GM23338 (cell line): ENCODE data around the gene THAP8. TPM values are rescaled to one million over a fixed set of nuclear protein-coding genes. Genes with fewer than 3 reads are reported as not detected.

Experiments used
- ATAC-seq: fragments of 200-7000 bp; cut with Tn5 transposase; 3 replicates; pipeline ENCODE4 v1.9.1; 2020
- DNase-seq: peaks from one replicate; pipeline ENCODE4 v3.0.0-alpha.2; 2015; ENCODE audit warnings: low spot score
- H2AFZ ChIP-seq: fragments of 200-600 bp; sonication (generic); 2 replicates; pipeline ENCODE4 v1.8.0; 2016; ENCODE audit warnings: antibody characterized with exemption, mild to moderate bottlenecking, moderate library complexity
- H3F3A ChIP-seq: fragments of 200-600 bp; sonication (generic); replicated peaks from 2 replicates; pipeline ENCODE4 v1.8.0; 2017; ENCODE audit warnings: antibody characterized with exemption, mixed run types, low read depth
- H3K27ac ChIP-seq: fragments of 200-600 bp; sonication (generic); 2 replicates; pipeline ENCODE4 v1.6.1; 2016; ENCODE audit warnings: low read depth
- H3K27me3 ChIP-seq: fragments of 200-600 bp; sonication (generic); 2 replicates; pipeline ENCODE4 v1.8.0; 2016; ENCODE audit warnings: mild to moderate bottlenecking, mixed run types, moderate library complexity; ENCODE audit not compliant: insufficient read depth
- H3K36me3 ChIP-seq: fragments of 200-600 bp; sonication (generic); 2 replicates; pipeline ENCODE4 v1.8.0; 2016; ENCODE audit warnings: mild to moderate bottlenecking; ENCODE audit not compliant: insufficient read depth
- H3K4me1 ChIP-seq: fragments of 200-600 bp; sonication (generic); 2 replicates; pipeline ENCODE4 v1.8.0; 2016; ENCODE audit warnings: mild to moderate bottlenecking, moderate library complexity; ENCODE audit not compliant: insufficient read depth
- H3K4me2 ChIP-seq: fragments of 200-600 bp; sonication (generic); 2 replicates; pipeline ENCODE4 v1.7.1; 2017; ENCODE audit warnings: mixed run types
- H3K4me3 ChIP-seq: fragments of 200-600 bp; sonication (generic); 2 replicates; pipeline ENCODE4 v1.6.1; 2016; ENCODE audit warnings: mixed run types
- H3K79me2 ChIP-seq: fragments of 200-600 bp; sonication (generic); replicated peaks from 2 replicates; pipeline ENCODE4 v1.8.0; 2017; ENCODE audit warnings: mild to moderate bottlenecking; ENCODE audit not compliant: insufficient read depth
- H3K9me2 ChIP-seq: fragments of 200-600 bp; sonication (generic); 2 replicates; pipeline ENCODE4 v1.8.0; 2017; ENCODE audit not compliant: insufficient read depth
- H4K20me1 ChIP-seq: fragments of 200-600 bp; sonication (generic); replicated peaks from 2 replicates; pipeline ENCODE4 v1.8.0; 2017; ENCODE audit warnings: mild to moderate bottlenecking; ENCODE audit not compliant: insufficient read depth
- H3K27ac Mint-ChIP-seq: 2 replicates; pipeline ENCODE4 v1.8.0; 2020; ENCODE audit warnings: inconsistent platforms, mild to moderate bottlenecking, moderate library complexity, mixed read lengths
- H3K27me3 Mint-ChIP-seq: 3 replicates; pipeline ENCODE4 v1.8.0; 2022; ENCODE audit warnings: low read depth, mild to moderate bottlenecking, moderate library complexity, mixed read lengths, inconsistent platforms; ENCODE audit not compliant: insufficient read depth, poor library complexity
- H3K36me3 Mint-ChIP-seq: 3 replicates; pipeline ENCODE4 v1.8.0; 2021; ENCODE audit warnings: low read depth, mild to moderate bottlenecking, inconsistent platforms, moderate library complexity, mixed read lengths
- H3K4me1 Mint-ChIP-seq: 3 replicates; pipeline ENCODE4 v1.8.0; 2020; ENCODE audit warnings: mild to moderate bottlenecking, inconsistent platforms, mixed read lengths
- H3K4me3 Mint-ChIP-seq: 3 replicates; pipeline ENCODE4 v1.8.0; 2021; ENCODE audit warnings: moderate library complexity, mild to moderate bottlenecking, inconsistent platforms, mixed read lengths
- H3K9me3 Mint-ChIP-seq: 3 replicates; pipeline ENCODE4 v1.8.0; 2020; ENCODE audit warnings: moderate library complexity, mild to moderate bottlenecking, inconsistent platforms, mixed read lengths
- EZH2phosphoT487 ChIP-seq: fragments of 200-600 bp; sonication (generic); IDR thresholded peaks from one replicate; pipeline ENCODE4 v1.8.1; 2018; ENCODE audit warnings: antibody characterized with exemption; ENCODE audit not compliant: unreplicated experiment
- NANOG ChIP-seq: IDR thresholded peaks from 2 replicates; pipeline ENCODE4 v1.6.1; 2016; ENCODE audit warnings: antibody characterized with exemption, borderline replicate concordance
- STAT1 ChIP-seq: IDR thresholded peaks from one replicate; pipeline ENCODE4 v1.6.1; 2016; ENCODE audit warnings: antibody characterized with exemption; ENCODE audit not compliant: unreplicated experiment
- ZNF331 ChIP-seq: fragments of 250-450 bp; sonication (Bioruptor Pico); IDR thresholded peaks from 2 replicates; pipeline ENCODE4 v1.5.0; 2020; ENCODE audit warnings: low read depth, mild to moderate bottlenecking, moderate library complexity
- polyA plus RNA-seq: library from polyadenylated mRNA; unstranded; fragments of >200 nt; fragmentation: Nextera tagmentation; extraction: Ambion mirVana; gene quantifications from 2 replicates; pipeline ENCODE4 v1.2.1, GENCODE V29; 2016
- total RNA-seq: library from RNA; depleted of rRNA; stranded (reverse); fragments of >200 nt; shearing (Covaris generic); gene quantifications from 2 replicates; pipeline ENCODE4 v1.2.3, GENCODE V29; 2014
- TF ChIP-seq, protein P1 (sequence below): fragments of 250-450 bp; sonication (Bioruptor Pico); IDR thresholded peaks from 2 replicates; pipeline ENCODE4 v1.5.0; 2020; ENCODE audit warnings: mild to moderate bottlenecking, moderate library complexity
- TF ChIP-seq, protein P2 (sequence below), 2 experiments: fragments of 200-600 bp in 1 of 2; sonication (generic) in 1 of 2; conservative IDR thresholded peaks; 2 replicates each; pipeline versions ENCODE4 v1.5.1 to v1.6.1; 2016 to 2017; ENCODE audit warnings: antibody characterized with exemption in 2 of 2, low read depth in 2 of 2, mild to moderate bottlenecking in 2 of 2, moderate library complexity in 1 of 2
- TF ChIP-seq, protein P3 (sequence below): IDR thresholded peaks from one replicate; pipeline ENCODE4 v1.6.1; 2018; ENCODE audit warnings: antibody characterized with exemption; ENCODE audit not compliant: unreplicated experiment

The THAP8 gene
- total and polyA plus RNA-seq, 2 experiments from 2014 or later: 12.7 to 13.7 TPM

DNA sequence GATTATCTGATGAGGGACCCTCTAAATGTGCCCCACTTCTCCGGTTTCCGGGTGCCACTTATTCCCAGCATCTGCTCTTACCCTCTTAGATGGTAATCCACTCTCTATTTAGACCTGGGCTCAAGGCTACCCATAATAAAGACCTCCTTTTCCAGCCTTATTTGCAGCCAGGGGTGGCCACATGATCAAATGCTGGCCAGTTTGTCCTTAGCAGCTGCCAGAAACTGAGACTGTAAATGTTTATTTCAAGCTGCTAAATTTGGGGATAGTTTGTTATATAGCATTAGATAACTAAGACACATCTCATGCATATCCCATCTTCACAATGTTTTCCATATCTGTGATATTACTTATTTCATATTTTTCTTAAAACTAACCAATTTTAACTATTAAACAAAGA, 10.1 kb downstream of the THAP8 start:
- Histone ChIP-seq H3K4me2 (no peak overlapping the region), H3K79me2 (no peaks in the 10 kb centered on the region), H3K4me1 (peaks cover 12% of the 10 kb centered on the region), H3K9me2 (0 out of 2 replicates have a peak, but pooled peaks cover 2% of the 10 kb centered on the region), H2AFZ (no peak overlapping the region), H3K36me3 (no peaks in the 10 kb centered on the region), H4K20me1 (peaks cover 5% of the 10 kb centered on the region; the same call in 1 of the 2 replicates), H3F3A (0 out of 2 replicates have a peak, but pooled peaks cover 3% of the 10 kb centered on the region), H3K4me3 (no peak overlapping the region), H3K27ac (no peak overlapping the region), H3K27me3 (no peaks in the 10 kb centered on the region)
- Mint-ChIP-seq H3K9me3 (no peaks in the 10 kb centered on the region), H3K4me1 (peaks cover 13% of the 10 kb centered on the region; the same call in 2 of the 3 replicates), H3K36me3 (0 out of 3 replicates have a peak, but pooled peaks cover 3% of the 10 kb centered on the region), H3K4me3 (no peak overlapping the region), H3K27me3 (peaks cover 5% of the 10 kb centered on the region), H3K27ac (no peak overlapping the region)
- no peak for ATAC-seq
- DNase-seq: no peak
- no peak for TF ChIP-seq NANOG
- no peak for TF ChIP-seq EZH2phosphoT487
- TF ChIP-seq, protein P1, sequence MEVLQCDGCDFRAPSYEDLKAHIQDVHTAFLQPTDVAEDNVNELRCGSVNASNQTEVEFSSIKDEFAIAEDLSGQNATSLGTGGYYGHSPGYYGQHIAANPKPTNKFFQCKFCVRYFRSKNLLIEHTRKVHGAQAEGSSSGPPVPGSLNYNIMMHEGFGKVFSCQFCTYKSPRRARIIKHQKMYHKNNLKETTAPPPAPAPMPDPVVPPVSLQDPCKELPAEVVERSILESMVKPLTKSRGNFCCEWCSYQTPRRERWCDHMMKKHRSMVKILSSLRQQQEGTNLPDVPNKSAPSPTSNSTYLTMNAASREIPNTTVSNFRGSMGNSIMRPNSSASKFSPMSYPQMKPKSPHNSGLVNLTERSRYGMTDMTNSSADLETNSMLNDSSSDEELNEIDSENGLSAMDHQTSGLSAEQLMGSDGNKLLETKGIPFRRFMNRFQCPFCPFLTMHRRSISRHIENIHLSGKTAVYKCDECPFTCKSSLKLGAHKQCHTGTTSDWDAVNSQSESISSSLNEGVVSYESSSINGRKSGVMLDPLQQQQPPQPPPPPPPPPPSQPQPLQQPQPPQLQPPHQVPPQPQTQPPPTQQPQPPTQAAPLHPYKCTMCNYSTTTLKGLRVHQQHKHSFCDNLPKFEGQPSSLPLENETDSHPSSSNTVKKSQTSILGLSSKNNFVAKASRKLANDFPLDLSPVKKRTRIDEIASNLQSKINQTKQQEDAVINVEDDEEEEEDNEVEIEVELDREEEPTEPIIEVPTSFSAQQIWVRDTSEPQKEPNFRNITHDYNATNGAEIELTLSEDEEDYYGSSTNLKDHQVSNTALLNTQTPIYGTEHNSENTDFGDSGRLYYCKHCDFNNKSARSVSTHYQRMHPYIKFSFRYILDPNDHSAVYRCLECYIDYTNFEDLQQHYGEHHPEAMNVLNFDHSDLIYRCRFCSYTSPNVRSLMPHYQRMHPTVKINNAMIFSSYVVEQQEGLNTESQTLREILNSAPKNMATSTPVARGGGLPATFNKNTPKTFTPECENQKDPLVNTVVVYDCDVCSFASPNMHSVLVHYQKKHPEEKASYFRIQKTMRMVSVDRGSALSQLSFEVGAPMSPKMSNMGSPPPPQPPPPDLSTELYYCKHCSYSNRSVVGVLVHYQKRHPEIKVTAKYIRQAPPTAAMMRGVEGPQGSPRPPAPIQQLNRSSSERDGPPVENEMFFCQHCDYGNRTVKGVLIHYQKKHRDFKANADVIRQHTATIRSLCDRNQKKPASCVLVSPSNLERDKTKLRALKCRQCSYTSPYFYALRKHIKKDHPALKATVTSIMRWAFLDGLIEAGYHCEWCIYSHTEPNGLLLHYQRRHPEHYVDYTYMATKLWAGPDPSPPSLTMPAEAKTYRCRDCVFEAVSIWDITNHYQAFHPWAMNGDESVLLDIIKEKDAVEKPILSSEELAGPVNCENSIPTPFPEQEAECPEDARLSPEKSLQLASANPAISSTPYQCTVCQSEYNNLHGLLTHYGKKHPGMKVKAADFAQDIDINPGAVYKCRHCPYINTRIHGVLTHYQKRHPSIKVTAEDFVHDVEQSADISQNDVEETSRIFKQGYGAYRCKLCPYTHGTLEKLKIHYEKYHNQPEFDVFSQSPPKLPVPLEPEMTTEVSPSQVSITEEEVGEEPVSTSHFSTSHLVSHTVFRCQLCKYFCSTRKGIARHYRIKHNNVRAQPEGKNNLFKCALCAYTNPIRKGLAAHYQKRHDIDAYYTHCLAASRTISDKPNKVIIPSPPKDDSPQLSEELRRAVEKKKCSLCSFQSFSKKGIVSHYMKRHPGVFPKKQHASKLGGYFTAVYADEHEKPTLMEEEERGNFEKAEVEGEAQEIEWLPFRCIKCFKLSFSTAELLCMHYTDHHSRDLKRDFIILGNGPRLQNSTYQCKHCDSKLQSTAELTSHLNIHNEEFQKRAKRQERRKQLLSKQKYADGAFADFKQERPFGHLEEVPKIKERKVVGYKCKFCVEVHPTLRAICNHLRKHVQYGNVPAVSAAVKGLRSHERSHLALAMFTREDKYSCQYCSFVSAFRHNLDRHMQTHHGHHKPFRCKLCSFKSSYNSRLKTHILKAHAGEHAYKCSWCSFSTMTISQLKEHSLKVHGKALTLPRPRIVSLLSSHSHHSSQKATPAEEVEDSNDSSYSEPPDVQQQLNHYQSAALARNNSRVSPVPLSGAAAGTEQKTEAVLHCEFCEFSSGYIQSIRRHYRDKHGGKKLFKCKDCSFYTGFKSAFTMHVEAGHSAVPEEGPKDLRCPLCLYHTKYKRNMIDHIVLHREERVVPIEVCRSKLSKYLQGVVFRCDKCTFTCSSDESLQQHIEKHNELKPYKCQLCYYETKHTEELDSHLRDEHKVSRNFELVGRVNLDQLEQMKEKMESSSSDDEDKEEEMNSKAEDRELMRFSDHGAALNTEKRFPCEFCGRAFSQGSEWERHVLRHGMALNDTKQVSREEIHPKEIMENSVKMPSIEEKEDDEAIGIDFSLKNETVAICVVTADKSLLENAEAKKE (CRISPR knock-in tag): no peak
- TF ChIP-seq, protein P2, sequence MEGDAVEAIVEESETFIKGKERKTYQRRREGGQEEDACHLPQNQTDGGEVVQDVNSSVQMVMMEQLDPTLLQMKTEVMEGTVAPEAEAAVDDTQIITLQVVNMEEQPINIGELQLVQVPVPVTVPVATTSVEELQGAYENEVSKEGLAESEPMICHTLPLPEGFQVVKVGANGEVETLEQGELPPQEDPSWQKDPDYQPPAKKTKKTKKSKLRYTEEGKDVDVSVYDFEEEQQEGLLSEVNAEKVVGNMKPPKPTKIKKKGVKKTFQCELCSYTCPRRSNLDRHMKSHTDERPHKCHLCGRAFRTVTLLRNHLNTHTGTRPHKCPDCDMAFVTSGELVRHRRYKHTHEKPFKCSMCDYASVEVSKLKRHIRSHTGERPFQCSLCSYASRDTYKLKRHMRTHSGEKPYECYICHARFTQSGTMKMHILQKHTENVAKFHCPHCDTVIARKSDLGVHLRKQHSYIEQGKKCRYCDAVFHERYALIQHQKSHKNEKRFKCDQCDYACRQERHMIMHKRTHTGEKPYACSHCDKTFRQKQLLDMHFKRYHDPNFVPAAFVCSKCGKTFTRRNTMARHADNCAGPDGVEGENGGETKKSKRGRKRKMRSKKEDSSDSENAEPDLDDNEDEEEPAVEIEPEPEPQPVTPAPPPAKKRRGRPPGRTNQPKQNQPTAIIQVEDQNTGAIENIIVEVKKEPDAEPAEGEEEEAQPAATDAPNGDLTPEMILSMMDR (conservative IDR thresholded peaks at IDR 0.05; ENCODE audit: low read depth in 2 of 2): no peak
- TF ChIP-seq, protein P3, sequence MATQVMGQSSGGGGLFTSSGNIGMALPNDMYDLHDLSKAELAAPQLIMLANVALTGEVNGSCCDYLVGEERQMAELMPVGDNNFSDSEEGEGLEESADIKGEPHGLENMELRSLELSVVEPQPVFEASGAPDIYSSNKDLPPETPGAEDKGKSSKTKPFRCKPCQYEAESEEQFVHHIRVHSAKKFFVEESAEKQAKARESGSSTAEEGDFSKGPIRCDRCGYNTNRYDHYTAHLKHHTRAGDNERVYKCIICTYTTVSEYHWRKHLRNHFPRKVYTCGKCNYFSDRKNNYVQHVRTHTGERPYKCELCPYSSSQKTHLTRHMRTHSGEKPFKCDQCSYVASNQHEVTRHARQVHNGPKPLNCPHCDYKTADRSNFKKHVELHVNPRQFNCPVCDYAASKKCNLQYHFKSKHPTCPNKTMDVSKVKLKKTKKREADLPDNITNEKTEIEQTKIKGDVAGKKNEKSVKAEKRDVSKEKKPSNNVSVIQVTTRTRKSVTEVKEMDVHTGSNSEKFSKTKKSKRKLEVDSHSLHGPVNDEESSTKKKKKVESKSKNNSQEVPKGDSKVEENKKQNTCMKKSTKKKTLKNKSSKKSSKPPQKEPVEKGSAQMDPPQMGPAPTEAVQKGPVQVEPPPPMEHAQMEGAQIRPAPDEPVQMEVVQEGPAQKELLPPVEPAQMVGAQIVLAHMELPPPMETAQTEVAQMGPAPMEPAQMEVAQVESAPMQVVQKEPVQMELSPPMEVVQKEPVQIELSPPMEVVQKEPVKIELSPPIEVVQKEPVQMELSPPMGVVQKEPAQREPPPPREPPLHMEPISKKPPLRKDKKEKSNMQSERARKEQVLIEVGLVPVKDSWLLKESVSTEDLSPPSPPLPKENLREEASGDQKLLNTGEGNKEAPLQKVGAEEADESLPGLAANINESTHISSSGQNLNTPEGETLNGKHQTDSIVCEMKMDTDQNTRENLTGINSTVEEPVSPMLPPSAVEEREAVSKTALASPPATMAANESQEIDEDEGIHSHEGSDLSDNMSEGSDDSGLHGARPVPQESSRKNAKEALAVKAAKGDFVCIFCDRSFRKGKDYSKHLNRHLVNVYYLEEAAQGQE: no peak
- TF ChIP-seq ZNF331: no peak
- no peak for TF ChIP-seq STAT1
